Epithelial cell of alveolus of lung (primary cell): ENCODE data around the gene TMEM238L. TPM values are rescaled to one million over a fixed set of nuclear protein-coding genes. Genes with fewer than 3 reads are reported as not detected.

Experiments
- total RNA-seq: library from RNA; depleted of rRNA; stranded (reverse); fragments of >200 nt; gene quantifications from 2 replicates; pipeline ENCODE4 v1.2.1, GENCODE V29; 2015

Gene TMEM238L
- total RNA-seq, result not detected in 2 replicates

DNA sequence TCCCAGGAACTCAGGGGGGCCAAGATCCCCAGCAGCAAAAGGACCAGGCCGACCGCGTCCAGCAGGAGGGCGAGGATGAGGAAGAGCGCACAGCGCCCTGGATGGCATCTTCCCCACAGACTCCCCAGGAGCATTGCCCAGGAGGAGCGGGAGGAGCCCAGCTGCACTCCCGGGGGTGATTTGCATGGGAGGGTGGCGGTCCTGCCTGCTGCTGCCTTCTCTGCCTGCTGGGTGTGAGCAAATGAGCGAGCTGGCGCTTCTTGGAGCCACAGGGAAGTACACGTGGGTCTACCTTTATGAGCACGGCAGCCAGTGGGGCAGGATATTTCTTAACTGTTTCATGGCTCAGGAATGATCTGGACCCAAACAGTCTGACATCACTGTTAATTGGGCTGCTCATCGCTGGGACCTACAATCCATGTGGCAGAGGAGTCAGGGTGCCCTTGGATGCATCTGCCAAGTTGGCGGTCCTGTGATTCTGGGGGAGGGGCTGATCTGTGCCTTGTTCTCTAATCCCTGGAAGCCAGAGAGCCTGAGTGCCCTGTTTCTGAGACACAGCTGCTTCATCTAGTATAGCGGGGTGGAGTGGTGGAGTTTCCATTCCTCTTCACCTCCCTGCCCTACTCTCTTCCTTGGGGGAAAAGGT is at the start of gene TMEM238L:
Gene TMEM238L, minus strand, starts transcription at position 270 of the 646 bp plus-strand sequence. Its CDS starts 136 bp downstream, at position 134.

DNA sequence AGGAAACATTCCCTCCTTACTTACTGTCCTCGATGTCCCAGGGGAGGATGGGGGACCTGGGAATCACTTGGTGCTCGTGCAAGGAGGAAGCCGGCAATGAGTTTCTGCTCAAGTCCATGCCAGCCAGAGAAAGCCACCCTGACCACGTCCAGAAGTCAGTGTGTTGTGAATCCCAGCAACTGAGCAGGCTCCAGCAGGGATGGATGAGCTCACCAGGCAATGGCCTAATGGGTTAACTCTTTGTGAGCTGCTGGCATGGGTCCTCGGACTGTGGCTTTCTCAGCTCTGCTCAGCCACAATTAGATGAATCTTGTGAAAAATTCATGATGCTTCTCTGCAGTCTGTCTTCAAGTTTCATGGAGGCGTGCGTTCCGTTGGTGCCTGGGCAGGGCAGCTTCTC is 34.0 kb upstream of the TMEM238L start, which contains the start of gene PIRT:
Gene PIRT, minus strand, starts transcription at position 167 of the 400 bp plus-strand sequence. CDS start 12,442 bp downstream, outside the sequence.

Other genes with a start within 250 kb of the TMEM238L start
- under 0.01 and 13.7 TPM in 2 replicates for gene MYH3, start 146.8 kb downstream of the TMEM238L start, total RNA-seq
- gene SCO1, start 106.6 kb downstream of the TMEM238L start, total RNA-seq, result 19.3 and 20.2 TPM in 2 replicates
- 9.2 and 13.1 TPM in 2 replicates for gene ADPRM, start 106.5 kb downstream of the TMEM238L start, total RNA-seq
- 1.4 and 8.9 TPM in 2 replicates for gene TMEM220, start 74.1 kb downstream of the TMEM238L start, total RNA-seq
- not detected in 2 replicates for gene PIRT, start 34.0 kb upstream of the TMEM238L start, total RNA-seq